Panc1 (cell line): Measurements from ENCODE around the gene RBM19. TPM values are rescaled to one million over a fixed set of nuclear protein-coding genes. Genes with fewer than 3 reads are reported as not detected.

Experiments used
- ATAC-seq: fragments of 200-7000 bp; cut with Tn5 transposase; 2 replicates; pipeline ENCODE4 v1.9.1; 2020; ENCODE audit warnings: mild to moderate bottlenecking, moderate library complexity
- BruUV-seq: library from RNA; stranded (reverse); fragments of 400-500 nt; replicated peaks from 2 replicates; lab custom pipeline; 2021; lab: Mats Ljungman, UMichigan
- CTCF ChIA-PET: fragments of 300-600 bp; sonication (Branson Sonifier 250); formaldehyde crosslinking; loops from one replicate; lab custom pipeline; 2022; ENCODE audit warnings: antibody characterized with exemption; lab: Charles Lee
- POLR2A ChIA-PET: fragments of 300-600 bp; sonication (Branson Sonifier 250); formaldehyde crosslinking; loops from one replicate; lab custom pipeline; 2022; ENCODE audit warnings: antibody characterized with exemption; lab: Charles Lee
- DNase-seq: peaks from one replicate; pipeline ENCODE4 v3.0.0-alpha.2; 2010; ENCODE audit warnings: low read depth, low spot score
- H3K27ac ChIP-seq: 2 replicates; pipeline ENCODE4 v1.5.1; 2011; ENCODE audit warnings: mild to moderate bottlenecking, low read length, inconsistent platforms
- H3K27me3 ChIP-seq: fragments of 200-500 bp; sonication (Bioruptor generic); 2 replicates; pipeline ENCODE4 v1.6.0; 2014; ENCODE audit warnings: low read length, inconsistent platforms; ENCODE audit not compliant: control insufficient read depth, insufficient read depth
- H3K36me3 ChIP-seq: fragments of 200-500 bp; sonication (Bioruptor generic); 2 replicates; pipeline ENCODE4 v1.5.1; 2014; ENCODE audit warnings: inconsistent platforms, mild to moderate bottlenecking, low read length, moderate library complexity; ENCODE audit not compliant: control insufficient read depth, insufficient read depth
- H3K4me1 ChIP-seq: 2 replicates; pipeline ENCODE4 v1.5.1; 2011; ENCODE audit warnings: inconsistent platforms, mild to moderate bottlenecking, low read length, moderate library complexity; ENCODE audit not compliant: control insufficient read depth, insufficient read depth
- H3K4me3 ChIP-seq, 2 experiments: 2 replicates each; pipeline ENCODE4 v1.5.1; 2011 to 2012; ENCODE audit warnings: low read depth in 2 of 2, low read length in 2 of 2, mild to moderate bottlenecking in 2 of 2, inconsistent platforms in 1 of 2, moderate library complexity in 1 of 2
- H3K9me3 ChIP-seq: fragments of 200-500 bp; sonication (Bioruptor generic); 2 replicates; pipeline ENCODE4 v1.5.1; 2014; ENCODE audit warnings: low read depth, mild to moderate bottlenecking, inconsistent platforms, low read length, moderate library complexity; ENCODE audit not compliant: control insufficient read depth, insufficient read depth
- POLR2AphosphoS5 ChIP-seq: IDR thresholded peaks from 2 replicates; pipeline ENCODE4 v1.6.1; 2012; ENCODE audit warnings: mild to moderate bottlenecking, low read depth, low read length, moderate library complexity
- SIN3A ChIP-seq: IDR thresholded peaks from 2 replicates; pipeline ENCODE4 v1.6.1; 2012; ENCODE audit warnings: low read depth, mild to moderate bottlenecking, low read length, moderate library complexity, borderline replicate concordance; ENCODE audit not compliant: insufficient read depth
- TCF7L2 ChIP-seq: IDR thresholded peaks from 2 replicates; pipeline ENCODE4 v1.6.1; 2011; ENCODE audit warnings: mild to moderate bottlenecking, low read depth, low read length, inconsistent platforms
- in situ Hi-C: cut with HindIII; loops from 2 replicates; pipeline ENCODE4 v1.10.0; 2016; ENCODE audit warnings: low sequenced_read_pairs, low pct_unique_long_range_greater_than_20kb
- intact Hi-C: fragments of 100-400 bp; cut with micrococcal nuclease; formaldehyde crosslinking; loops from one replicate; pipeline ENCODE4 v1.10.0; 2022; ENCODE audit not compliant: unreplicated experiment
- total RNA-seq: library from RNA; stranded (reverse); gene quantifications from one replicate; pipeline ENCODE4 v1.2.1, GENCODE V29; 2021; ENCODE audit not compliant: unreplicated experiment
- TF ChIP-seq, protein P1 (sequence below), 2 experiments: IDR thresholded peaks; 2 replicates each; pipeline ENCODE4 v1.6.1; 2011 to 2012; ENCODE audit warnings: low read depth in 2 of 2, control low read depth in 1 of 2, low read length in 1 of 2, mild to moderate bottlenecking in 1 of 2, moderate library complexity in 1 of 2; ENCODE audit not compliant: insufficient read depth in 1 of 2
- TF ChIP-seq, protein P2 (sequence below): fragments of 450-650 bp; IDR thresholded peaks from 2 replicates; pipeline ENCODE4 v1.5.1; 2017; ENCODE audit warnings: mild to moderate bottlenecking

Gene RBM19
- total RNA-seq, 1 experiment from 2014 or later, result 44.8 TPM

DNA sequence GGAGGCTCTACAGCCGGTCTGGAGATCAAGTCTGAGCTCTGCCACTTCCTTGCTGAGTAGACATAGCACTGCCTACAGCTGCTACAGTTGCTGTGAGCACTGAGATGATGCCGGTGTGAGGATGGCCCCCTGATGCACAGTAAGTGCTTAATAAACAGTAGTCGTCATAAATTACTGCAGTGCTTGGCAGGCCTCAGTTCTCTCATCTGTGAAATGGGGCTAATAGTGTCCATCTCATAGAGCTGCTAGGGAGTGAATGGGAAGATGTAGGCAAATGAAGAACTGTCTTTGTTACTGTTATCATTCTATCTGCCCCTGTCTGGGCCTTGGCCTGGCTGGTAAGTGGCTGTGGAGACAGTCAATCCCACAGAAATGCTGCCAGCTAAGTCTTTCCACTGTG, 124.3 kb downstream of the RBM19 start:
- no peak overlapping the region for H3K4me3 ChIP-seq
- no peaks in the 10 kb centered on the region for H3K9me3 ChIP-seq
- no peak for DNase-seq
- in situ Hi-C loops, result no loop called here
- TF ChIP-seq, protein P1, sequence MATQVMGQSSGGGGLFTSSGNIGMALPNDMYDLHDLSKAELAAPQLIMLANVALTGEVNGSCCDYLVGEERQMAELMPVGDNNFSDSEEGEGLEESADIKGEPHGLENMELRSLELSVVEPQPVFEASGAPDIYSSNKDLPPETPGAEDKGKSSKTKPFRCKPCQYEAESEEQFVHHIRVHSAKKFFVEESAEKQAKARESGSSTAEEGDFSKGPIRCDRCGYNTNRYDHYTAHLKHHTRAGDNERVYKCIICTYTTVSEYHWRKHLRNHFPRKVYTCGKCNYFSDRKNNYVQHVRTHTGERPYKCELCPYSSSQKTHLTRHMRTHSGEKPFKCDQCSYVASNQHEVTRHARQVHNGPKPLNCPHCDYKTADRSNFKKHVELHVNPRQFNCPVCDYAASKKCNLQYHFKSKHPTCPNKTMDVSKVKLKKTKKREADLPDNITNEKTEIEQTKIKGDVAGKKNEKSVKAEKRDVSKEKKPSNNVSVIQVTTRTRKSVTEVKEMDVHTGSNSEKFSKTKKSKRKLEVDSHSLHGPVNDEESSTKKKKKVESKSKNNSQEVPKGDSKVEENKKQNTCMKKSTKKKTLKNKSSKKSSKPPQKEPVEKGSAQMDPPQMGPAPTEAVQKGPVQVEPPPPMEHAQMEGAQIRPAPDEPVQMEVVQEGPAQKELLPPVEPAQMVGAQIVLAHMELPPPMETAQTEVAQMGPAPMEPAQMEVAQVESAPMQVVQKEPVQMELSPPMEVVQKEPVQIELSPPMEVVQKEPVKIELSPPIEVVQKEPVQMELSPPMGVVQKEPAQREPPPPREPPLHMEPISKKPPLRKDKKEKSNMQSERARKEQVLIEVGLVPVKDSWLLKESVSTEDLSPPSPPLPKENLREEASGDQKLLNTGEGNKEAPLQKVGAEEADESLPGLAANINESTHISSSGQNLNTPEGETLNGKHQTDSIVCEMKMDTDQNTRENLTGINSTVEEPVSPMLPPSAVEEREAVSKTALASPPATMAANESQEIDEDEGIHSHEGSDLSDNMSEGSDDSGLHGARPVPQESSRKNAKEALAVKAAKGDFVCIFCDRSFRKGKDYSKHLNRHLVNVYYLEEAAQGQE (IDR thresholded peaks at IDR 0.05; ENCODE audit: insufficient read depth in 1 of 2, low read depth in 2 of 2, low read length in 1 of 2), result no peak
- TF ChIP-seq SIN3A (no peak), POLR2AphosphoS5 (no peak), TCF7L2 (no peak)
- TF ChIP-seq, protein P2, sequence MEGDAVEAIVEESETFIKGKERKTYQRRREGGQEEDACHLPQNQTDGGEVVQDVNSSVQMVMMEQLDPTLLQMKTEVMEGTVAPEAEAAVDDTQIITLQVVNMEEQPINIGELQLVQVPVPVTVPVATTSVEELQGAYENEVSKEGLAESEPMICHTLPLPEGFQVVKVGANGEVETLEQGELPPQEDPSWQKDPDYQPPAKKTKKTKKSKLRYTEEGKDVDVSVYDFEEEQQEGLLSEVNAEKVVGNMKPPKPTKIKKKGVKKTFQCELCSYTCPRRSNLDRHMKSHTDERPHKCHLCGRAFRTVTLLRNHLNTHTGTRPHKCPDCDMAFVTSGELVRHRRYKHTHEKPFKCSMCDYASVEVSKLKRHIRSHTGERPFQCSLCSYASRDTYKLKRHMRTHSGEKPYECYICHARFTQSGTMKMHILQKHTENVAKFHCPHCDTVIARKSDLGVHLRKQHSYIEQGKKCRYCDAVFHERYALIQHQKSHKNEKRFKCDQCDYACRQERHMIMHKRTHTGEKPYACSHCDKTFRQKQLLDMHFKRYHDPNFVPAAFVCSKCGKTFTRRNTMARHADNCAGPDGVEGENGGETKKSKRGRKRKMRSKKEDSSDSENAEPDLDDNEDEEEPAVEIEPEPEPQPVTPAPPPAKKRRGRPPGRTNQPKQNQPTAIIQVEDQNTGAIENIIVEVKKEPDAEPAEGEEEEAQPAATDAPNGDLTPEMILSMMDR, result no peak
- ATAC-seq, result no peak
- no TSS peak for BruUV-seq
- CTCF ChIA-PET, result no interaction called here
- POLR2A ChIA-PET, result no interaction called here
- intact Hi-C loops, result no loop called here
- no peaks in the 10 kb centered on the region for H3K36me3 ChIP-seq
- no peak overlapping the region for H3K27ac ChIP-seq
- no peaks in the 10 kb centered on the region for H3K4me1 ChIP-seq
- H3K27me3 ChIP-seq, result no peaks in the 10 kb centered on the region

DNA sequence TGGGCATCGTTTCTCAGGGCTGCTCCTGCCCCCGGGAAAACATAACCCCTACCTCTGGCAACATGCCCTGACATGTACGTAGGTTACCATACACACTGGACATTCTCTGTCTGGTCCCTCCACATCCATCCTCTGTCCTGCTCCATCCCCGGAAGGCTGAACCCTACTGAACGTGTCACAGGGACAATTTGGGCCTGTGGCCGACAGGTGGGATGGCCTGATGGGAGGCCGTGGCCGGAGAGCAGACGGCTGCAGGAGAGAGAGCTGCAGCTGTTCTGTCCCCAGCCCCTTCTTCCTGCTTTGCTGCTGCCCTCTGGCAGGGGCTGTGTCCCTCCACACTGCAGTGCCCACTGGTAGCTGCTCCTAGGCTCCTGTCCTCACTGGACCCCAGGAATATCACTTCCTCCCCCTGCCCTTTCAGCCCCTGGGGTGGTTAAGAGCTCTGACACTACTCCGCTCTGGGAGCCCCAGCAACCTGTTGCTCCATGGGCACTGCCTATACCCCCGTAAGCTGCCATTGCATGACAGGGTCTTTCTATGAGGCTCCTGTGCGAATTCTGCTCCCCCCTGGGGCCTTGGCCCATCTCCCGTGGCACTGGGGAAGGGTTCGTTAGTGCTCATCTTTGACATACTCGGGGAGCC, 125.6 kb downstream of the RBM19 start:
- Histone ChIP-seq H3K9me3 (no peaks in the 10 kb centered on the region), H3K27ac (no peak overlapping the region), H3K36me3 (no peaks in the 10 kb centered on the region), H3K4me3 (no peak overlapping the region), H3K4me1 (no peaks in the 10 kb centered on the region), H3K27me3 (no peaks in the 10 kb centered on the region)
- in situ Hi-C loops, result no loop called here
- TF ChIP-seq POLR2AphosphoS5 (no peak), SIN3A (no peak), TCF7L2 (no peak)
- TF ChIP-seq, protein P1 (IDR thresholded peaks at IDR 0.05; ENCODE audit: insufficient read depth in 1 of 2, low read depth in 2 of 2, low read length in 1 of 2), result no peak
- TF ChIP-seq, protein P2, result no peak
- ChIA-PET POLR2A (interaction anchor here (0.6 kb wide), 1 partner anchor 138 kb away, joined by 3 read pairs; no protein-coding TSS in a partner anchor), CTCF (no interaction called here)
- ATAC-seq, result no peak
- BruUV-seq, result no TSS peak
- no peak for DNase-seq
- intact Hi-C loops, result no loop called here
